ENCODE results near the gene YWHAG. TPM values are rescaled to one million over a fixed set of nuclear protein-coding genes. Genes with fewer than 3 reads are reported as not detected.

Gene YWHAG
- total RNA-seq, 1 donor from 2014 or later = 351 TPM

- Mint-ChIP-seq H3K27ac (ENCODE audit: unreplicated experiment) (peak overlapping the region; percentile 97), H3K4me1 (ENCODE audit: low read depth, unreplicated experiment) (peaks cover 18% of the 10 kb centered on the region), H3K9me3 (ENCODE audit: unreplicated experiment) (no peaks in the 10 kb centered on the region), H3K27me3 (ENCODE audit: low read depth, unreplicated experiment) (peaks cover 2% of the 10 kb centered on the region), H3K4me3 (ENCODE audit: unreplicated experiment) (peak overlapping the region; percentile 27), H3K36me3 (ENCODE audit: low read depth, unreplicated experiment) (no peaks in the 10 kb centered on the region)
- H4K20me1 ChIP-seq (ENCODE audit: insufficient read depth, low read length) = no peaks in the 10 kb centered on the region
- TF ChIP-seq, protein P1, sequence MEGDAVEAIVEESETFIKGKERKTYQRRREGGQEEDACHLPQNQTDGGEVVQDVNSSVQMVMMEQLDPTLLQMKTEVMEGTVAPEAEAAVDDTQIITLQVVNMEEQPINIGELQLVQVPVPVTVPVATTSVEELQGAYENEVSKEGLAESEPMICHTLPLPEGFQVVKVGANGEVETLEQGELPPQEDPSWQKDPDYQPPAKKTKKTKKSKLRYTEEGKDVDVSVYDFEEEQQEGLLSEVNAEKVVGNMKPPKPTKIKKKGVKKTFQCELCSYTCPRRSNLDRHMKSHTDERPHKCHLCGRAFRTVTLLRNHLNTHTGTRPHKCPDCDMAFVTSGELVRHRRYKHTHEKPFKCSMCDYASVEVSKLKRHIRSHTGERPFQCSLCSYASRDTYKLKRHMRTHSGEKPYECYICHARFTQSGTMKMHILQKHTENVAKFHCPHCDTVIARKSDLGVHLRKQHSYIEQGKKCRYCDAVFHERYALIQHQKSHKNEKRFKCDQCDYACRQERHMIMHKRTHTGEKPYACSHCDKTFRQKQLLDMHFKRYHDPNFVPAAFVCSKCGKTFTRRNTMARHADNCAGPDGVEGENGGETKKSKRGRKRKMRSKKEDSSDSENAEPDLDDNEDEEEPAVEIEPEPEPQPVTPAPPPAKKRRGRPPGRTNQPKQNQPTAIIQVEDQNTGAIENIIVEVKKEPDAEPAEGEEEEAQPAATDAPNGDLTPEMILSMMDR (IDR thresholded peaks at IDR 0.05; ENCODE audit: insufficient read depth, low read depth, low read length) = no peak
- no peak for TF ChIP-seq EZH2 (IDR thresholded peaks at IDR 0.05; ENCODE audit: insufficient read depth, low read length)
- peak overlapping the region; percentile 45 for H3K9ac ChIP-seq (ENCODE audit: low read length)
- FAIRE-seq (no peak), DNase-seq (ENCODE audit: low read depth) (peak; percentile 75)
- peaks cover 13% of the 10 kb centered on the region for H3K4me1 ChIP-seq (ENCODE audit: insufficient read depth, low read length)
- H3K79me2 ChIP-seq (ENCODE audit: insufficient read depth, low read length) = no peaks in the 10 kb centered on the region
- H3K9me3 ChIP-seq (ENCODE audit: insufficient read depth, low read depth, low read length) = no peaks in the 10 kb centered on the region
- no peaks in the 10 kb centered on the region for H3K27me3 ChIP-seq (ENCODE audit: insufficient read depth, low read length)
- H3K36me3 ChIP-seq (ENCODE audit: insufficient read depth, low read length) = no peaks in the 10 kb centered on the region
- H2AFZ ChIP-seq (ENCODE audit: low read depth, low read length) = peak overlapping the region; percentile 65
- peak overlapping the region; percentile 22 for H3K27ac ChIP-seq (ENCODE audit: low read depth, low read length)
- no peak overlapping the region for H3K4me3 ChIP-seq (ENCODE audit: insufficient read depth, low read depth, low read length)
- peak overlapping the region; percentile 42 for H3K4me2 ChIP-seq (ENCODE audit: low read length)
Observed at GRCh38 chr7:76372984-76373833, 14.4 kb upstream of the YWHAG start.

- TF ChIP-seq, protein P1 (IDR thresholded peaks at IDR 0.05; ENCODE audit: insufficient read depth, low read depth, low read length) = no peak
- TF ChIP-seq EZH2 (IDR thresholded peaks at IDR 0.05; ENCODE audit: insufficient read depth, low read length) = no peak
- no peak overlapping the region for H3K4me2 ChIP-seq (ENCODE audit: low read length)
- H3K4me1 ChIP-seq (ENCODE audit: insufficient read depth, low read length) = peaks cover 2% of the 10 kb centered on the region
- H3K9me3 ChIP-seq (ENCODE audit: insufficient read depth, low read depth, low read length) = no peaks in the 10 kb centered on the region
- no peak overlapping the region for H3K4me3 ChIP-seq (ENCODE audit: insufficient read depth, low read depth, low read length)
- Mint-ChIP-seq H3K9me3 (ENCODE audit: unreplicated experiment) (no peaks in the 10 kb centered on the region), H3K4me1 (ENCODE audit: low read depth, unreplicated experiment) (peaks cover 12% of the 10 kb centered on the region), H3K36me3 (ENCODE audit: low read depth, unreplicated experiment) (no peaks in the 10 kb centered on the region), H3K27me3 (ENCODE audit: low read depth, unreplicated experiment) (peaks cover 2% of the 10 kb centered on the region), H3K27ac (ENCODE audit: unreplicated experiment) (no peak overlapping the region), H3K4me3 (ENCODE audit: unreplicated experiment) (peak overlapping the region; percentile 11)
- FAIRE-seq (no peak), DNase-seq (ENCODE audit: low read depth) (no peak)
- no peak overlapping the region for H2AFZ ChIP-seq (ENCODE audit: low read depth, low read length)
- H3K27ac ChIP-seq (ENCODE audit: low read depth, low read length) = no peak overlapping the region
- H3K9ac ChIP-seq (ENCODE audit: low read length) = no peak overlapping the region
- H3K27me3 ChIP-seq (ENCODE audit: insufficient read depth, low read length) = no peaks in the 10 kb centered on the region
- H3K79me2 ChIP-seq (ENCODE audit: insufficient read depth, low read length) = no peaks in the 10 kb centered on the region
- no peaks in the 10 kb centered on the region for H4K20me1 ChIP-seq (ENCODE audit: insufficient read depth, low read length)
- no peaks in the 10 kb centered on the region for H3K36me3 ChIP-seq (ENCODE audit: insufficient read depth, low read length)
Observed at GRCh38 chr7:76371396-76371795, 12.6 kb upstream of the YWHAG start.

DNA sequence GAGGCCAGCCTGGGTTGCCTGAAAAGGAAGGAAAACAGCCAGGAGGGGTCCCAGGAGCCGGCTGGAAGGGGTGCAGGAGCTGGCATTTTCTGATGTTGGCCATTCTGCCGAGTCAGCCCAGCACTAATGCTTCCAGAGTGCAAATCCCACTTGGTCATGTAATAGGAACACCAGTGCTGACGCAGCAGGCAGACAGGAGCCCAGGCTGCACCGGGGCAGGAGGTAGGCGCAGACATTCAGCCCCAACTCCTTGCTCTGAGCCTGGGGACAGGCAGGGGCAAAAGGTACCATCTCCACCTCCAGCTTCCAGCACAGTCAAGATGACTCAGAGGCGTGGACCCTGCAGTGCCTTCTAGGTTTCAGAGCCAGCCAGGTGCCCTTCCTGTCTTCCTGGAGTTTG, 10.2 kb upstream of the YWHAG start:
- Mint-ChIP-seq H3K9me3 (ENCODE audit: unreplicated experiment) (no peaks in the 10 kb centered on the region), H3K36me3 (ENCODE audit: low read depth, unreplicated experiment) (no peaks in the 10 kb centered on the region), H3K4me3 (ENCODE audit: unreplicated experiment) (no peak overlapping the region), H3K27me3 (ENCODE audit: low read depth, unreplicated experiment) (peaks cover 2% of the 10 kb centered on the region), H3K4me1 (ENCODE audit: low read depth, unreplicated experiment) (peaks cover 20% of the 10 kb centered on the region), H3K27ac (ENCODE audit: unreplicated experiment) (no peak overlapping the region)
- no peaks in the 10 kb centered on the region for H3K9me3 ChIP-seq (ENCODE audit: insufficient read depth, low read depth, low read length)
- peaks cover 11% of the 10 kb centered on the region for H3K4me1 ChIP-seq (ENCODE audit: insufficient read depth, low read length)
- H3K4me2 ChIP-seq (ENCODE audit: low read length) = no peak overlapping the region
- no peak overlapping the region for H3K9ac ChIP-seq (ENCODE audit: low read length)
- H3K27me3 ChIP-seq (ENCODE audit: insufficient read depth, low read length) = no peaks in the 10 kb centered on the region
- DNase-seq (ENCODE audit: low read depth) (no peak), FAIRE-seq (no peak)
- H2AFZ ChIP-seq (ENCODE audit: low read depth, low read length) = no peak overlapping the region
- H3K4me3 ChIP-seq (ENCODE audit: insufficient read depth, low read depth, low read length) = no peak overlapping the region
- H3K36me3 ChIP-seq (ENCODE audit: insufficient read depth, low read length) = no peaks in the 10 kb centered on the region
- no peak overlapping the region for H3K27ac ChIP-seq (ENCODE audit: low read depth, low read length)
- no peaks in the 10 kb centered on the region for H4K20me1 ChIP-seq (ENCODE audit: insufficient read depth, low read length)
- TF ChIP-seq, protein P1 (IDR thresholded peaks at IDR 0.05; ENCODE audit: insufficient read depth, low read depth, low read length) = no peak
- no peak for TF ChIP-seq EZH2 (IDR thresholded peaks at IDR 0.05; ENCODE audit: insufficient read depth, low read length)
- no peaks in the 10 kb centered on the region for H3K79me2 ChIP-seq (ENCODE audit: insufficient read depth, low read length)
